ENCODE measurements around the gene SGIP1. TPM values are rescaled to one million over a fixed set of nuclear protein-coding genes. Genes with fewer than 3 reads are reported as not detected.

The SGIP1 gene
- total RNA-seq, result 11.7 TPM

GRCh38 chr1:66533804-66534740 lies at the start of gene SGIP1:
Gene SGIP1, plus strand, starts transcription at chr1:66534153. Its CDS starts 206 bp downstream, at chr1:66534359.

GRCh38 chr1:66752000-66752592 lies 218.1 kb downstream of the SGIP1 start, which contains the start of gene DYNLT5:
Gene DYNLT5, plus strand, starts transcription at chr1:66752459. Its CDS starts 2,200 bp downstream, at chr1:66754659.

Small RNAs within 50 kb of the gene (small RNA-seq; reads per million reads assigned to genes)
- gene MIR3117 (ENCODE audit: low replicate concordance), result 0.67 reads per million, percentile 73 among the genes with 10 or more reads in this experiment

Other genes starting within 250 kb of the SGIP1 start
- gene DYNLT5, start 218.3 kb downstream of the SGIP1 start, total RNA-seq, result 2.2 TPM